ENCODE measurements around the gene NFE2L1. TPM values are rescaled to one million over a fixed set of nuclear protein-coding genes. Genes with fewer than 3 reads are reported as not detected.
"Not testable (repeated sequence)": the region's sequence is repeated elsewhere in the genome, so short reads cannot be mapped to it uniquely, and the experiment has no call there.

NFE2L1 gene
- total RNA-seq, 2 donors from 2014 or later = 39.4 to 74.2 TPM

- H3K9me3 ChIP-seq = no peaks in the 10 kb centered on the region
- H3K36me3 ChIP-seq (replicated peaks in 1 of 2; ENCODE audit: insufficient read depth in 1 of 2, low read depth in 2 of 2) = peaks cover 0 to 17% of the 10 kb centered on the region in 2 donors
- H3K27me3 ChIP-seq = no peaks in the 10 kb centered on the region
- no peak for TF ChIP-seq CTCF (IDR thresholded peaks at IDR 0.05)
- no peak for TF ChIP-seq POLR2A (IDR thresholded peaks at IDR 0.05)
- intact Hi-C loops (cut with DNase I) = no loop called here
- DNase-seq (no peak), ATAC-seq (no peak)
- H3K4me3 ChIP-seq = no peak overlapping the region
- WGBS, 2 donors = 69 to 82% methylated on average over 3 of the region's 3 CpGs
- H3K27ac ChIP-seq = no peak overlapping the region
- H3K4me1 ChIP-seq = peaks cover 12% of the 10 kb centered on the region
These were observed 16.5 kb downstream of the NFE2L1 start for GRCh38 chr17:48064638-48065037.

GRCh38 chr17:48066192-48066591 lies 18.0 kb downstream of the NFE2L1 start:
- intact Hi-C loops (cut with DNase I) = no loop called here
- H3K36me3 ChIP-seq (replicated peaks in 1 of 2; ENCODE audit: insufficient read depth in 1 of 2, low read depth in 2 of 2) = peaks cover 0 to 17% of the 10 kb centered on the region in 2 donors

GRCh38 chr17:48066656-48067055 lies 18.5 kb downstream of the NFE2L1 start:
- TF ChIP-seq CTCF (IDR thresholded peaks at IDR 0.05) = no peak
- no peak for TF ChIP-seq POLR2A (IDR thresholded peaks at IDR 0.05)
- peaks cover 12% of the 10 kb centered on the region for H3K4me1 ChIP-seq
- H3K27me3 ChIP-seq = no peaks in the 10 kb centered on the region
- ATAC-seq = no peak
- no peak for DNase-seq
- no peak overlapping the region for H3K27ac ChIP-seq
- no peaks in the 10 kb centered on the region for H3K9me3 ChIP-seq
- 71 to 88% methylated on average over 1 of the region's 1 CpG for WGBS, 2 donors
- intact Hi-C loops (cut with DNase I) = no loop called here
- H3K4me3 ChIP-seq = no peak overlapping the region
- peaks cover 0 to 14% of the 10 kb centered on the region in 2 donors for H3K36me3 ChIP-seq (replicated peaks in 1 of 2; ENCODE audit: insufficient read depth in 1 of 2, low read depth in 2 of 2)

More at GRCh38 chr17:48066192-48066591, 18.0 kb downstream of the NFE2L1 start:
- Histone ChIP-seq H3K4me3 (no peak overlapping the region), H3K9me3 (no peaks in the 10 kb centered on the region), H3K27ac (no peak overlapping the region), H3K27me3 (no peaks in the 10 kb centered on the region), H3K4me1 (peaks cover 12% of the 10 kb centered on the region)
- WGBS, 2 donors = 31 to 53% methylated on average over 1 of the region's 1 CpG
- TF ChIP-seq POLR2A (IDR thresholded peaks at IDR 0.05) = no peak
- TF ChIP-seq CTCF (IDR thresholded peaks at IDR 0.05) = no peak
- ATAC-seq (no peak), DNase-seq (no peak)

- Histone ChIP-seq H3K27me3 (no peaks in the 10 kb centered on the region), H3K4me3 (no peak overlapping the region), H3K4me1 (peaks cover 12% of the 10 kb centered on the region), H3K27ac (no peak overlapping the region), H3K36me3 (replicated peaks in 1 of 2; ENCODE audit: insufficient read depth in 1 of 2, low read depth in 2 of 2) (peaks cover 0 to 11% of the 10 kb centered on the region in 2 donors), H3K9me3 (no peaks in the 10 kb centered on the region)
- DNase-seq (no peak), ATAC-seq (no peak)
- TF ChIP-seq CTCF (IDR thresholded peaks at IDR 0.05) (no peak), POLR2A (IDR thresholded peaks at IDR 0.05) (no peak)
- 92% methylated on average over 3 of the region's 3 CpGs for WGBS, 2 donors
- intact Hi-C loops (cut with DNase I) = no loop called here
These were observed 19.1 kb downstream of the NFE2L1 start for GRCh38 chr17:48067245-48067644.

GRCh38 chr17:48067808-48068207 lies 19.6 kb downstream of the NFE2L1 start:
- WGBS, 2 donors = 84 to 91% methylated on average over 2 of the region's 2 CpGs
- H3K27me3 ChIP-seq; H3K27ac ChIP-seq; intact Hi-C loops (cut with DNase I); H3K36me3 ChIP-seq (replicated peaks in 1 of 2; ENCODE audit: insufficient read depth in 1 of 2, low read depth in 2 of 2); ATAC-seq; H3K9me3 ChIP-seq; H3K4me3 ChIP-seq; DNase-seq: not testable (repeated sequence)
- peaks cover 12% of the 10 kb centered on the region for H3K4me1 ChIP-seq
